ENCODE measurements around the gene CDC14B. TPM values are rescaled to one million over a fixed set of nuclear protein-coding genes. Genes with fewer than 3 reads are reported as not detected.
"Not testable (repeated sequence)": the region's sequence is repeated elsewhere in the genome, so short reads cannot be mapped to it uniquely, and the experiment has no call there.

CDC14B gene
- total RNA-seq, 1 donor from 2014 or later, result 29.2 TPM

- Mint-ChIP-seq H3K27ac (ENCODE audit: unreplicated experiment) (peak overlapping the region; percentile 52), H3K4me3 (no peak overlapping the region), H3K4me1 (peaks cover 8% of the 10 kb centered on the region), H3K36me3 (ENCODE audit: low read depth) (peaks cover 11% of the 10 kb centered on the region), H3K9me3 (no peaks in the 10 kb centered on the region), H3K27me3 (ENCODE audit: low read depth) (no peaks in the 10 kb centered on the region)
- no peak for DNase-seq (ENCODE audit: low read depth, low spot score)
- TF ChIP-seq CTCF (conservative IDR thresholded peaks at IDR 0.05), result no peak
Measured at GRCh38 chr9:96554801-96555566, 64.7 kb downstream of the CDC14B start.

GRCh38 chr9:96554326-96554725 is 65.3 kb downstream of the CDC14B start:
- Mint-ChIP-seq H3K36me3 (ENCODE audit: low read depth) (peaks cover 8% of the 10 kb centered on the region), H3K4me3 (no peak overlapping the region), H3K27ac (ENCODE audit: unreplicated experiment) (no peak overlapping the region), H3K27me3 (ENCODE audit: low read depth) (no peaks in the 10 kb centered on the region), H3K4me1 (peaks cover 12% of the 10 kb centered on the region), H3K9me3 (no peaks in the 10 kb centered on the region)
- TF ChIP-seq CTCF (conservative IDR thresholded peaks at IDR 0.05), result no peak
- DNase-seq (ENCODE audit: low read depth, low spot score), result no peak

- H3K9me3 Mint-ChIP-seq, result no peaks in the 10 kb centered on the region
- no peak overlapping the region for H3K27ac Mint-ChIP-seq (ENCODE audit: unreplicated experiment)
- H3K4me3 Mint-ChIP-seq, result no peak overlapping the region
- H3K36me3 Mint-ChIP-seq (ENCODE audit: low read depth), result peaks cover 5% of the 10 kb centered on the region
- DNase-seq (ENCODE audit: low read depth, low spot score), result no peak
- peaks cover 14% of the 10 kb centered on the region for H3K4me1 Mint-ChIP-seq
- TF ChIP-seq CTCF (conservative IDR thresholded peaks at IDR 0.05), result no peak
- H3K27me3 Mint-ChIP-seq (ENCODE audit: low read depth), result no peaks in the 10 kb centered on the region
Measured at GRCh38 chr9:96553070-96553469, 66.6 kb downstream of the CDC14B start.

GRCh38 chr9:96551403-96551802 is 68.2 kb downstream of the CDC14B start:
- no peak overlapping the region for H3K27ac Mint-ChIP-seq (ENCODE audit: unreplicated experiment)
- peaks cover 16% of the 10 kb centered on the region for H3K4me1 Mint-ChIP-seq
- peaks cover 5% of the 10 kb centered on the region for H3K36me3 Mint-ChIP-seq (ENCODE audit: low read depth)
- TF ChIP-seq CTCF (conservative IDR thresholded peaks at IDR 0.05), result no peak
- no peak for DNase-seq (ENCODE audit: low read depth, low spot score)
- no peaks in the 10 kb centered on the region for H3K9me3 Mint-ChIP-seq
- no peak overlapping the region for H3K4me3 Mint-ChIP-seq
- no peaks in the 10 kb centered on the region for H3K27me3 Mint-ChIP-seq (ENCODE audit: low read depth)

- H3K9me3 Mint-ChIP-seq, result no peaks in the 10 kb centered on the region
Measured at GRCh38 chr9:96550659-96551058, 69.0 kb downstream of the CDC14B start.

GRCh38 chr9:96543131-96543530 is 76.5 kb downstream of the CDC14B start:
- H3K27me3 Mint-ChIP-seq (ENCODE audit: low read depth); H3K27ac Mint-ChIP-seq (ENCODE audit: unreplicated experiment); H3K4me1 Mint-ChIP-seq; H3K36me3 Mint-ChIP-seq (ENCODE audit: low read depth); DNase-seq (ENCODE audit: low read depth, low spot score); H3K4me3 Mint-ChIP-seq; H3K9me3 Mint-ChIP-seq: not testable (repeated sequence)

More at GRCh38 chr9:96550659-96551058, 69.0 kb downstream of the CDC14B start:
- TF ChIP-seq CTCF (conservative IDR thresholded peaks at IDR 0.05), result no peak
- Mint-ChIP-seq H3K27me3 (ENCODE audit: low read depth) (no peaks in the 10 kb centered on the region), H3K27ac (ENCODE audit: unreplicated experiment) (no peak overlapping the region), H3K4me1 (peaks cover 10% of the 10 kb centered on the region), H3K4me3 (no peak overlapping the region), H3K36me3 (ENCODE audit: low read depth) (peaks cover 7% of the 10 kb centered on the region)
- no peak for DNase-seq (ENCODE audit: low read depth, low spot score)
